ENCODE results near the gene ABCC8.

ABCC8 gene

GRCh38 chr11:17343257-17343656 is 133.4 kb downstream of the ABCC8 start:
- no peak for DNase-seq
